Ectodermal cell (in vitro differentiated cells): ENCODE data around the gene EPAS1.

Source experiments
- H3K27ac ChIP-seq: 2 replicates; pipeline ENCODE4 v1.7.0; 2013; ENCODE audit warnings: mild to moderate bottlenecking, low read depth, low read length; ENCODE audit not compliant: insufficient read depth, poor library complexity, severe bottlenecking
- H3K27me3 ChIP-seq: 2 replicates; pipeline ENCODE4 v1.7.0; 2013; ENCODE audit warnings: mild to moderate bottlenecking, low read length; ENCODE audit not compliant: insufficient read depth, control insufficient read depth, poor library complexity, severe bottlenecking
- H3K36me3 ChIP-seq: one replicate; pipeline ENCODE4 v1.7.0; 2013; ENCODE audit warnings: low read length; ENCODE audit not compliant: control insufficient read depth, insufficient read depth
- H3K4me1 ChIP-seq: one replicate; pipeline ENCODE4 v1.7.0; 2013; ENCODE audit warnings: low read length; ENCODE audit not compliant: control insufficient read depth, insufficient read depth
- H3K4me3 ChIP-seq: 2 replicates; pipeline ENCODE4 v1.7.0; 2013; ENCODE audit warnings: low read depth, low read length, control low read depth; ENCODE audit not compliant: insufficient read depth
- H3K9me3 ChIP-seq: 2 replicates; pipeline ENCODE4 v1.7.0; 2013; ENCODE audit warnings: mild to moderate bottlenecking, low read length, moderate library complexity; ENCODE audit not compliant: control insufficient read depth
- WGBS, 2 experiments: methylation state at CpG; one replicate each; pipeline ENCODE4 v1.1.7; 2013; ENCODE audit warnings: missing lambda C conversion rate in 2 of 2; 5-methylcytosine and 5-hydroxymethylcytosine counted together

The EPAS1 gene

DNA sequence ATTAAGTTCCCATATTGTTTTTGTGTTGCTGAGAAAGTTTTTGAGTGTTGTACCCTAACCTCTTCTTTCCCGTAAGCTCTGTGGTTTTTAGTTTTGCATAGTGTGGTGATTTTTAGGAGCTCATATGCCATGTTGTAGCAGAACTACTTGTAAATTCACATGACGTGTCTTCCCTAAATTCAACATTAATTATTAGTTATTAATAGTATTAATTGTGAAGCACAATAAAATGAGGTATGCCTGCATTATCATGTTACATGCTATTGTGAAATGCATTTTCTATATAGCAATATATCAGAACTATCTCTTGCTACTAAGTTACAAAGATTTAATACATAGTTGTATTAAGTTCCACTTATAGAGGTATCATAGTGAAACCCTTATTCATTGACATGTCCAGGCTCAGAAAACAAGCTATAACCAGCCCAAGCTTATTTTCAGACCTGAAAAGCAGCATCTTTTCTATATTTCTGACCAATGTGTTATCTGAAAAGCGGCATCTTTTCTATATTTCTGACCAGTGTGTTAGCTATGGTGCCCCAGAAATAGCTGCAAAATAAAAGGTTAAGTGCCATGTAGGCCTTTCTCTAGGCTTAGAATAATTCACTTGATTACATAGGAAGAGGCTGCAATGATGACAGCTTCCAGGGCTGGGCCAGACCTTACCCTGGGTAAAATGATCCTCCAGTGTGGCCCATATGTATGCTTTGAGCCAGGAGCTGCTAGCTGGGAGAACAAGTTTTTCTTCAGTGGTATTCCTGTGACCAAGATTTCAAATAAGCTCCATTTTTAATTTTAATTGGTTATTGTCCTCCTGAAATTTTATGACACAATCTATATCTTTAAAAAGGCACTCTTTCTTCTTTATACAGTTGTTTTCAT lies 21.6 kb downstream of the EPAS1 start:
- H3K27ac ChIP-seq: no peak overlapping the region
- 93 to 94% methylated on average over 1 to 2 of the region's 3 CpGs for WGBS, 2 experiments

GRCh38 chr2:46319711-46320110 lies 22.5 kb downstream of the EPAS1 start:
- H3K36me3 ChIP-seq: no peaks in the 10 kb centered on the region
- no peak overlapping the region for H3K27ac ChIP-seq
- no peaks in the 10 kb centered on the region for H3K4me1 ChIP-seq
- WGBS, 2 experiments: 89 to 93% methylated on average over 5 of the region's 5 CpGs
- H3K9me3 ChIP-seq: no peaks in the 10 kb centered on the region
- no peak overlapping the region for H3K4me3 ChIP-seq
- H3K27me3 ChIP-seq: no peaks in the 10 kb centered on the region

More for the DNA sequence above, 21.6 kb downstream of the EPAS1 start:
- no peaks in the 10 kb centered on the region for H3K27me3 ChIP-seq
- H3K9me3 ChIP-seq: no peaks in the 10 kb centered on the region
- no peaks in the 10 kb centered on the region for H3K36me3 ChIP-seq
- H3K4me1 ChIP-seq: no peaks in the 10 kb centered on the region
- H3K4me3 ChIP-seq: no peak overlapping the region

- Histone ChIP-seq H3K36me3 (no peaks in the 10 kb centered on the region), H3K4me1 (no peaks in the 10 kb centered on the region), H3K4me3 (no peak overlapping the region), H3K27me3 (no peaks in the 10 kb centered on the region), H3K27ac (no peak overlapping the region), H3K9me3 (no peaks in the 10 kb centered on the region)
- 91 to 93% methylated on average over 8 of the region's 8 CpGs for WGBS, 2 experiments
Measured at GRCh38 chr2:46320141-46320567, 22.9 kb downstream of the EPAS1 start.

DNA sequence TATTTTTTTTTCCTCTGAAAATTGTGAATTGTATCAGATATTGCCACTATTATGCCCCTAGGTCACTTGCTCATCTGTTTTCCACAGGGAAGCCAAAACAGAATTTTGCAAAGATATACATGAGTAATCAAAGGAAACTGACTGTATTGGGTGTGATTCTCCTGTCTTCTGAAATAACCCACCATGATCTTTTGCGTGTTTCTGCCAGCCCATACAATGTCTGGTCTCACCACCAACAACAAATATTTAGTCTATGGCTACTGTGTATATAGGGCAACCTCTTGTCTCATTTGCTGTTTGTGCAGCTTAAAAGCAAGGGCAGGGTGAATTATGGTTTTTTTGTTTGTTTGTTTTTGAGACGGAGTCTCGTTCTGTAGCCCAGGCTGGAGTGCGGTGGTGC lies 26.5 kb downstream of the EPAS1 start:
- H3K27me3 ChIP-seq: no peaks in the 10 kb centered on the region
- 94 to 96% methylated on average over 3 to 4 of the region's 4 CpGs for WGBS, 2 experiments
- H3K27ac ChIP-seq: no peak overlapping the region
- H3K36me3 ChIP-seq: no peaks in the 10 kb centered on the region
- H3K9me3 ChIP-seq: no peaks in the 10 kb centered on the region
- H3K4me1 ChIP-seq: no peaks in the 10 kb centered on the region
- H3K4me3 ChIP-seq: no peak overlapping the region

DNA sequence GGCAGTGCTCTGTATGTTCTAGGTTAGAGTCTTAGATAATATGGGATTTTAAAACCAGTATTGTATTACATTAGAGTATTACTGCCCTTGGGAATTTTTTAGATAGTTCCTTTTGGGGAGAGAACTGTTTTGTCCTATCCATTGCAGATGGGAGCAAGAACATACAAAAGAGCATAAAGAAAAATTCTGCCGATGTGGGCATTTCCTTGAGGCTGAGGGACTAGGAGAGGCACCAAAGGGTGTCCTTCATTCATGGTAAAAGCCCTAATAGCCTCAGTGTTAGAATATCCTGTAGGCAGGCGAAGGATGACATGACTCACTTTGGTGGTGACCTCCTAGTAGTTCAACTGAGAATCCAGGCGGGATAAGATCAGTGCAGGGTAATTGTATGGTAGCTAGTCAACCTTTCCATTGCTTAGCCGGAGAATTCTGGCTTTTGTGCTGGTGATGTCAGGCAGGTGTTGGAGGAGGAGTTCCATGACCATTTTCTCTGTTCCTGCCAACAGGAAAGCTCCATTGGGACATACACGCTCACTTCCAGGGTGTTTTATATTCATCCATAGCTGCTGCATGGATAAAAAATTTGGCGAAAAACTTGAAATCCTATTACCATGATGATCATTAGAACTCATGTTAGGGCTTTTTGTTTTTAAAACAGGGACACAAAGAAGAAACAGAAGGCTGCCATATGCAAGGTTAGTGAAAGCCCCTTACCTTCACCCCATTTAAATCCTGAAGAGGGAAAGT lies 28.1 kb downstream of the EPAS1 start:
- Histone ChIP-seq H3K4me3 (no peak overlapping the region), H3K4me1 (no peaks in the 10 kb centered on the region), H3K9me3 (no peaks in the 10 kb centered on the region), H3K27me3 (no peaks in the 10 kb centered on the region), H3K27ac (no peak overlapping the region), H3K36me3 (no peaks in the 10 kb centered on the region)
- WGBS, 2 experiments: 95 to 96% methylated on average over 6 of the region's 6 CpGs

DNA sequence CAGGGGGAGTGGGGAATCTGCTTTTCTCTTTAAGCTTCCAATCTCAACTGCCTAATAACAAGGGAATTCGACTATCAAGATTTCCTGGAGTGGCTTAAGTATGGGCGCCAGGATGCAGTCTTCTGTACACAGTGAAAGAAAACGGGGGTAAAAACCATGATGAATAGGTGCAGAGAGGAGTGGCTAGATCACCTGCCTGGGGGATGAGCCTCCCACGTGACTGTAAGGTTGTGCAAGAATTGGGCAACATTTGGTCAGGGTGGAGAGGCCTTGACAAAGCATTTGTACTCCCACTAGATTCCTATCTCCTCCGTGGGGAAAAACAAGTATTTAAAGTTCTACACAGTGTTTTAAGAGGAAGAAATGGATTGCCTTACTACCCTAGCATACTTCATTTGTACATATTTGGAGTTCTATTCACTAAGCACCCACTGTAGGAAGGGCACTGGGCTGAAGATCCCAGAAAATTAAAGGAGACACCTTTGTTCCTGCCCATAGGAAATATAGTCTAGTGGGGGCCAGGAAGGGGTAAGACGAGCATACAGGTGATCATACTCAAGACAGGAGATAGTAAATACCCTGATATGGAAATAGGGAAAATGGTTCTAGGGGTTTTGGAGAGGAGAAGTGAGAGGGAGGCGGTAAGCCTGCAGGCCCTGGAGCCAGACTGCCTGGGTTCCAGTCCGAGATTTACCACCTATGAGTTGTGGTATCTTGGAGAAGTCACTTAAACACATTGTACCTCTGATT lies 29.2 kb downstream of the EPAS1 start:
- no peaks in the 10 kb centered on the region for H3K27me3 ChIP-seq
- no peak overlapping the region for H3K4me3 ChIP-seq
- H3K9me3 ChIP-seq: no peaks in the 10 kb centered on the region
- 89 to 94% methylated on average over 7 to 8 of the region's 8 CpGs for WGBS, 2 experiments
- no peaks in the 10 kb centered on the region for H3K36me3 ChIP-seq
- H3K4me1 ChIP-seq: no peaks in the 10 kb centered on the region
- no peak overlapping the region for H3K27ac ChIP-seq

DNA sequence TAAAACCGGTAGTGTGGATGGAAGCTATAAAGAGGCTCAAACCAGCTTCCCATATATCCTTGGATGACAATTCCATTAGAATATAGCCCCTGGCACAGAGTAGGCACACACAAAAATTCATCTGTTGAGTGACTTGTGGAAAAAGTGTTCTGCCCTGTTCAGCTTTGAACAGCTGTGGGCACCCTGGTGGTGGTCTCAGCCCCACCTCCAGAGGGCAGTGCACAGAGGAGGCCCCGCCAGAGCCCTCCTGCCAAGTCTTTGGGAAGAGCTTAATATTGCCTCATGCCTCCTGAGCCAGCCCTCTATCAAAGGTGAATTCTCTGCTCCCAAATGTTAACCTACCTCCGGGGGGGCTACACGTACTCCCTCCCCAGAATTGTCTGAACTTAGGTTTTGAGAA lies 30.4 kb downstream of the EPAS1 start:
- Histone ChIP-seq H3K27ac (no peak overlapping the region), H3K36me3 (no peaks in the 10 kb centered on the region), H3K9me3 (no peaks in the 10 kb centered on the region), H3K27me3 (no peaks in the 10 kb centered on the region), H3K4me3 (no peak overlapping the region), H3K4me1 (no peaks in the 10 kb centered on the region)
- 95% methylated on average over 4 of the region's 4 CpGs for WGBS, 2 experiments

GRCh38 chr2:46328291-46328690 lies 31.1 kb downstream of the EPAS1 start:
- no peak overlapping the region for H3K27ac ChIP-seq
- H3K36me3 ChIP-seq: no peaks in the 10 kb centered on the region
- H3K27me3 ChIP-seq: no peaks in the 10 kb centered on the region
- no peak overlapping the region for H3K4me3 ChIP-seq
- no peaks in the 10 kb centered on the region for H3K4me1 ChIP-seq
- WGBS, 2 experiments: 94 to 100% methylated on average over 1 of the region's 1 CpG
- no peaks in the 10 kb centered on the region for H3K9me3 ChIP-seq

DNA sequence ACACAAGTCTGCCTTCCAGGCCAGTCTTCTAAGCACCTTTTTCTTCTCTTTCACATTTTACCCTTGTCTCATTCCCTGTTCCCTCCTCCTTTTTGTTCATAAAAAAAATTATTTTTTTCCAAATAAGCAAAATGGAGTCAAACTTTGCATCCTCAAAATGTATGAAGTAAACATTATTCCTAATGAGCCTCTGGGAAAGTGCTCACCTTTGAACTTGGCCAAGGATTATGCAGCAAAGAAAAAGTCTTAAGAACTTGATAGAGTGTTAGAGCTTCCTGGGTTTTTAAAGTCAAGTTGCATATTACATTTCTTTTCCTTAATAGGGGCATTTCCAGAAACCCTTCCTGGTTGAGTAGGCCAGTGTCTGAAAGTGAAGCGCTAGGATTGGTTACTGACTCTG lies 31.6 kb downstream of the EPAS1 start:
- Histone ChIP-seq H3K9me3 (no peaks in the 10 kb centered on the region), H3K4me1 (no peaks in the 10 kb centered on the region), H3K27me3 (no peaks in the 10 kb centered on the region), H3K27ac (no peak overlapping the region), H3K36me3 (no peaks in the 10 kb centered on the region), H3K4me3 (no peak overlapping the region)
- WGBS, 2 experiments: 96 to 100% methylated on average over 1 of the region's 1 CpG

DNA sequence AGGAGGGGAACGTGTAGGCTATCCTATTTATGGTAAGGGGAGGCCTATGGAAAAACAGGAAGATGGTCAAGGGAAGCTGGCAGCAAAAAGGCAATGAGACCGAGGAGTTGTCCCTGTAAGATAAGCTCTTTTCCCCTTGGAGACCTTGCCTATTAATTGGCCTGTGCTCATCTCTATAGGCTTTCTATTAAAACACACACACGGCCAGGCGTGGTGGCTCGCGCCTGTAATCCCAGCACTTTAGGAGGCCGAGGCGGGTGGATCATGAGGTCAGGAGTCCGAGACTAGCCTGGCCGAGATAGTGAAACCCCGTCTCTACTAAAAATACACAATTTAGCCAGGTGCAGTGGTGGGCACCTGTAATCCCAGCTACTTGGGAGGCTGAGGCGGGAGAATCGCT lies 32.1 kb downstream of the EPAS1 start:
- Histone ChIP-seq H3K27me3 (no peaks in the 10 kb centered on the region), H3K4me3 (no peak overlapping the region), H3K27ac (no peak overlapping the region), H3K9me3 (no peaks in the 10 kb centered on the region), H3K4me1 (no peaks in the 10 kb centered on the region), H3K36me3 (no peaks in the 10 kb centered on the region)
- 92 to 94% methylated on average over 13 of the region's 13 CpGs for WGBS, 2 experiments
